Measurements from ENCODE around the gene TMEM106B. TPM values are rescaled to one million over a fixed set of nuclear protein-coding genes. Genes with fewer than 3 reads are reported as not detected.

Gene TMEM106B
- total RNA-seq, 1 experiment from 2014 or later, result 37.1 TPM

GRCh38 chr7:12211711-12212485 is 804 bp downstream of the TMEM106B start:
- CTCF ChIA-PET, result no interaction called here
- peaks cover 10% of the 10 kb centered on the region for H3K4me1 ChIP-seq (ENCODE audit: insufficient read depth, low read length, poor library complexity, severe bottlenecking)
- TF ChIP-seq CTCF (conservative IDR thresholded peaks at IDR 0.05; ENCODE audit: low read depth, low read length) (no peak), EZH2 (IDR thresholded peaks at IDR 0.05; ENCODE audit: borderline replicate concordance, low read depth, low read length, poor library complexity, severe bottlenecking) (no peak)
- peak overlapping the region; percentile 88 for H3K27ac ChIP-seq (ENCODE audit: low read depth, low read length, poor library complexity, severe bottlenecking)
- intact Hi-C loops (cut with micrococcal nuclease; ENCODE audit: unreplicated experiment), result no loop called here
- peak; percentile 17 for DNase-seq (ENCODE audit: low spot score)
- BruUV-seq (replicated peaks), result TSS peak; percentile 61
- no peaks in the 10 kb centered on the region for H3K27me3 ChIP-seq (replicated peaks; ENCODE audit: insufficient read depth, low read depth, low read length, poor library complexity)
- peak overlapping the region; percentile 78 for H3K4me3 ChIP-seq (ENCODE audit: low read depth, low read length, poor library complexity, severe bottlenecking)
- H3K36me3 ChIP-seq (ENCODE audit: insufficient read depth, low read length, poor library complexity, severe bottlenecking), result no peaks in the 10 kb centered on the region
- H3K9me3 ChIP-seq (ENCODE audit: low read depth, low read length, poor library complexity, severe bottlenecking), result no peaks in the 10 kb centered on the region
- POLR2A ChIA-PET (ENCODE audit: low non-redundant PET), result no interaction called here

GRCh38 chr7:12217311-12217710 is 6.2 kb downstream of the TMEM106B start:
- DNase-seq (ENCODE audit: low spot score), result no peak
- ChIA-PET CTCF (no interaction called here), POLR2A (ENCODE audit: low non-redundant PET) (no interaction called here)
- peaks cover 6% of the 10 kb centered on the region for H3K4me1 ChIP-seq (ENCODE audit: insufficient read depth, low read length, poor library complexity, severe bottlenecking)
- H3K9me3 ChIP-seq (ENCODE audit: low read depth, low read length, poor library complexity, severe bottlenecking), result no peaks in the 10 kb centered on the region
- H3K27ac ChIP-seq (ENCODE audit: low read depth, low read length, poor library complexity, severe bottlenecking), result no peak overlapping the region
- no TSS peak for BruUV-seq (replicated peaks)
- no peaks in the 10 kb centered on the region for H3K27me3 ChIP-seq (replicated peaks; ENCODE audit: insufficient read depth, low read depth, low read length, poor library complexity)
- TF ChIP-seq EZH2 (IDR thresholded peaks at IDR 0.05; ENCODE audit: borderline replicate concordance, low read depth, low read length, poor library complexity, severe bottlenecking) (no peak), CTCF (conservative IDR thresholded peaks at IDR 0.05; ENCODE audit: low read depth, low read length) (no peak)
- H3K36me3 ChIP-seq (ENCODE audit: insufficient read depth, low read length, poor library complexity, severe bottlenecking), result peaks cover 24% of the 10 kb centered on the region
- intact Hi-C loops (cut with micrococcal nuclease; ENCODE audit: unreplicated experiment), result no loop called here
- no peak overlapping the region for H3K4me3 ChIP-seq (ENCODE audit: low read depth, low read length, poor library complexity, severe bottlenecking)

DNA sequence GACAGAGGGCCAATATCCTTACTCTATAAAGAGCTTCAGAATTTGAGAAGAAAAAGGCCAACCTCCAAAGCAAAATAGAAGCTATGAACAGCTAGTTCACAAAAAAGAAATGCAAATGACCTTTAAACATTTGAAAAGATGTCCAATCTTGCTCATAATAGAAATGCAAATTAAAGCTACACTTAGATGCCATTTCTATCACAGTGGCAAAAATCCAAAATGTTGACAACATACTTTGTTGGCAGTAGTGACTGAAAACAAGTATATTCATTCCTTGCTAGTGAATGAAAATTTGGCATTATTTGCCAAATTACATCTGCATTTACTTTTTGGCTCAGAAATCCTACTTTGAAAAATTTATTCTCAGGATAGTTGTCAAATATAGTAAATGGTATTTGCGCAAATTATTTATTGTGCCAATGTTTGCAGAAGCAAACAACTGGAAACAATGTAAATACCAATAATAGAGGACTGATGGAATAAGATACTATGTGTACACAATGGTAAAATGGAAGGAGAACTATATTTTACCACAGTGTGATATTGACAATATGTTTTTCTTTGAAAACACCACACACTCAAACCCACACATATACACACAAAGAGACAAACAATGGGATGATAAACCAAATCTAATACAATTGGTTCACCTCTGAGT is 9.4 kb downstream of the TMEM106B start:
- no TSS peak for BruUV-seq (replicated peaks)
- Histone ChIP-seq H3K36me3 (ENCODE audit: insufficient read depth, low read length, poor library complexity, severe bottlenecking) (peaks cover 24% of the 10 kb centered on the region), H3K4me1 (ENCODE audit: insufficient read depth, low read length, poor library complexity, severe bottlenecking) (no peaks in the 10 kb centered on the region), H3K27ac (ENCODE audit: low read depth, low read length, poor library complexity, severe bottlenecking) (no peak overlapping the region), H3K27me3 (replicated peaks; ENCODE audit: insufficient read depth, low read depth, low read length, poor library complexity) (no peaks in the 10 kb centered on the region), H3K4me3 (ENCODE audit: low read depth, low read length, poor library complexity, severe bottlenecking) (no peak overlapping the region), H3K9me3 (ENCODE audit: low read depth, low read length, poor library complexity, severe bottlenecking) (no peaks in the 10 kb centered on the region)
- no peak for DNase-seq (ENCODE audit: low spot score)
- intact Hi-C loops (cut with micrococcal nuclease; ENCODE audit: unreplicated experiment), result no loop called here
- TF ChIP-seq EZH2 (IDR thresholded peaks at IDR 0.05; ENCODE audit: borderline replicate concordance, low read depth, low read length, poor library complexity, severe bottlenecking) (no peak), CTCF (conservative IDR thresholded peaks at IDR 0.05; ENCODE audit: low read depth, low read length) (no peak)
- POLR2A ChIA-PET (ENCODE audit: low non-redundant PET), result no interaction called here
- CTCF ChIA-PET, result no interaction called here

Data from A673 (cell line).